Suprapubic skin (tissue), 4 donors: ENCODE data around the gene FBXO5. TPM values are rescaled to one million over a fixed set of nuclear protein-coding genes. Genes with fewer than 3 reads are reported as not detected.

Experiments
- DNase-seq, 2 donors: peaks; one replicate each; pipeline ENCODE4 v3.0.0-alpha.2; 2019; ENCODE audit warnings: low spot score in 2 of 2
- H3K27ac ChIP-seq: fragments of 200-600 bp; sonication (generic); one replicate; pipeline ENCODE4 v1.5.1; 2019
- H3K27me3 ChIP-seq: fragments of 200-600 bp; sonication (generic); one replicate; pipeline ENCODE4 v1.5.1; 2019
- H3K36me3 ChIP-seq: fragments of 200-600 bp; sonication (generic); one replicate; pipeline ENCODE4 v1.5.1; 2019
- H3K4me1 ChIP-seq: fragments of 200-600 bp; sonication (generic); one replicate; pipeline ENCODE4 v1.5.1; 2019
- H3K4me3 ChIP-seq: fragments of 200-600 bp; sonication (generic); one replicate; pipeline ENCODE4 v1.5.1; 2019; ENCODE audit warnings: mild to moderate bottlenecking
- H3K9me3 ChIP-seq: fragments of 200-600 bp; sonication (generic); one replicate; pipeline ENCODE4 v1.5.1; 2019
- CTCF ChIP-seq, 2 donors: fragments of 200-600 bp in 1 of 2; fragments of 450-650 bp in 1 of 2; sonication (generic) in 1 of 2; IDR thresholded peaks; one replicate each; pipeline ENCODE4 v1.5.1; 2016 to 2019; ENCODE audit warnings: antibody characterized with exemption in 2 of 2, mild to moderate bottlenecking in 1 of 2, moderate library complexity in 1 of 2
- EP300 ChIP-seq: sonication (generic); formaldehyde crosslinking; IDR thresholded peaks from one replicate; pipeline ENCODE4 v1.6.1; 2017; ENCODE audit warnings: antibody characterized with exemption
- POLR2A ChIP-seq, 2 donors: fragments of 450-650 bp; IDR thresholded peaks; one replicate each; pipeline ENCODE4 v1.6.1; 2017; ENCODE audit warnings: antibody characterized with exemption in 2 of 2, mild to moderate bottlenecking in 2 of 2, moderate library complexity in 2 of 2
- POLR2AphosphoS5 ChIP-seq, 3 donors: sonication (generic); formaldehyde crosslinking; IDR thresholded peaks; one replicate each; pipeline ENCODE4 v1.6.1; 2017; ENCODE audit warnings: antibody characterized with exemption in 3 of 3
- WGBS: methylation state at CpG from one replicate; pipeline ENCODE4 v1.1.5; 2018; 5-methylcytosine and 5-hydroxymethylcytosine counted together
- total RNA-seq, 4 donors: library from RNA; depleted of rRNA; stranded (reverse); fragments of >200 nt; gene quantifications; one replicate each; pipeline ENCODE4 v1.1.0, GENCODE V29; 2016

The FBXO5 gene
- total RNA-seq, 4 donors from 2014 or later, result 2.4 to 3.5 (median 3.3) TPM

- Histone ChIP-seq H3K9me3 (no peaks in the 10 kb centered on the region), H3K27me3 (no peaks in the 10 kb centered on the region), H3K4me1 (no peaks in the 10 kb centered on the region), H3K4me3 (no peak overlapping the region), H3K27ac (no peak overlapping the region), H3K36me3 (no peaks in the 10 kb centered on the region)
- 11% methylated on average over 1 of the region's 1 CpG for WGBS
- TF ChIP-seq CTCF (IDR thresholded peaks at IDR 0.05), result no peak
- no peak for TF ChIP-seq EP300
- no peak for TF ChIP-seq POLR2AphosphoS5 (IDR thresholded peaks at IDR 0.05)
- TF ChIP-seq POLR2A (IDR thresholded peaks at IDR 0.05), result no peak
- no peak for DNase-seq
Measured at GRCh38 chr6:153024709-153025017, 41.8 kb upstream of the FBXO5 start.

GRCh38 chr6:153023977-153024708, 41.3 kb upstream of the FBXO5 start:
- no peaks in the 10 kb centered on the region for H3K4me1 ChIP-seq
- 43% methylated on average over 6 of the region's 6 CpGs for WGBS
- DNase-seq, result no peak
- no peak overlapping the region for H3K27ac ChIP-seq
- H3K27me3 ChIP-seq, result no peaks in the 10 kb centered on the region
- H3K9me3 ChIP-seq, result no peaks in the 10 kb centered on the region
- no peaks in the 10 kb centered on the region for H3K36me3 ChIP-seq
- TF ChIP-seq CTCF (IDR thresholded peaks at IDR 0.05) (peak; percentile 42 to 52), EP300 (no peak)
- H3K4me3 ChIP-seq, result no peak overlapping the region

GRCh38 chr6:153018355-153018754, 35.5 kb upstream of the FBXO5 start:
- H3K9me3 ChIP-seq, result no peaks in the 10 kb centered on the region
- no peaks in the 10 kb centered on the region for H3K4me1 ChIP-seq
- no peak overlapping the region for H3K4me3 ChIP-seq
- WGBS, result 94% methylated on average over 3 of the region's 3 CpGs
- TF ChIP-seq EP300 (no peak), POLR2A (IDR thresholded peaks at IDR 0.05) (no peak), CTCF (IDR thresholded peaks at IDR 0.05) (no peak), POLR2AphosphoS5 (IDR thresholded peaks at IDR 0.05) (no peak)
- DNase-seq, result no peak
- no peaks in the 10 kb centered on the region for H3K27me3 ChIP-seq
- H3K36me3 ChIP-seq, result no peaks in the 10 kb centered on the region
- H3K27ac ChIP-seq, result no peak overlapping the region

GRCh38 chr6:153016846-153017245, 34.0 kb upstream of the FBXO5 start:
- no peak overlapping the region for H3K27ac ChIP-seq
- H3K4me3 ChIP-seq, result no peak overlapping the region
- 75% methylated on average over 3 of the region's 3 CpGs for WGBS
- no peak for TF ChIP-seq CTCF (IDR thresholded peaks at IDR 0.05)
- no peaks in the 10 kb centered on the region for H3K4me1 ChIP-seq
- no peaks in the 10 kb centered on the region for H3K27me3 ChIP-seq
- H3K9me3 ChIP-seq, result no peaks in the 10 kb centered on the region
- no peak for DNase-seq
- no peaks in the 10 kb centered on the region for H3K36me3 ChIP-seq

GRCh38 chr6:153015094-153015640, 32.3 kb upstream of the FBXO5 start:
- H3K4me1 ChIP-seq, result no peaks in the 10 kb centered on the region
- TF ChIP-seq POLR2AphosphoS5 (IDR thresholded peaks at IDR 0.05) (no peak), POLR2A (IDR thresholded peaks at IDR 0.05) (no peak), EP300 (no peak), CTCF (IDR thresholded peaks at IDR 0.05) (no peak)
- 75% methylated on average over 4 of the region's 4 CpGs for WGBS
- H3K27me3 ChIP-seq, result no peaks in the 10 kb centered on the region
- no peak for DNase-seq
- no peaks in the 10 kb centered on the region for H3K9me3 ChIP-seq
- no peak overlapping the region for H3K27ac ChIP-seq
- no peak overlapping the region for H3K4me3 ChIP-seq
- no peaks in the 10 kb centered on the region for H3K36me3 ChIP-seq
